ENCODE data around the gene WIF1. TPM values are rescaled to one million over a fixed set of nuclear protein-coding genes. Genes with fewer than 3 reads are reported as not detected.

WIF1 gene
- 97.0 TPM for total RNA-seq
- long read RNA-seq, transcript WIF1-201 (10 exons, 2,238 nt) = major isoform, 118 of 193 reads
- long read RNA-seq, partial matches to known transcripts = 14 of 193 reads
- long read RNA-seq, other reads (novel, unspliced or antisense) = 61 of 193 reads

DNA sequence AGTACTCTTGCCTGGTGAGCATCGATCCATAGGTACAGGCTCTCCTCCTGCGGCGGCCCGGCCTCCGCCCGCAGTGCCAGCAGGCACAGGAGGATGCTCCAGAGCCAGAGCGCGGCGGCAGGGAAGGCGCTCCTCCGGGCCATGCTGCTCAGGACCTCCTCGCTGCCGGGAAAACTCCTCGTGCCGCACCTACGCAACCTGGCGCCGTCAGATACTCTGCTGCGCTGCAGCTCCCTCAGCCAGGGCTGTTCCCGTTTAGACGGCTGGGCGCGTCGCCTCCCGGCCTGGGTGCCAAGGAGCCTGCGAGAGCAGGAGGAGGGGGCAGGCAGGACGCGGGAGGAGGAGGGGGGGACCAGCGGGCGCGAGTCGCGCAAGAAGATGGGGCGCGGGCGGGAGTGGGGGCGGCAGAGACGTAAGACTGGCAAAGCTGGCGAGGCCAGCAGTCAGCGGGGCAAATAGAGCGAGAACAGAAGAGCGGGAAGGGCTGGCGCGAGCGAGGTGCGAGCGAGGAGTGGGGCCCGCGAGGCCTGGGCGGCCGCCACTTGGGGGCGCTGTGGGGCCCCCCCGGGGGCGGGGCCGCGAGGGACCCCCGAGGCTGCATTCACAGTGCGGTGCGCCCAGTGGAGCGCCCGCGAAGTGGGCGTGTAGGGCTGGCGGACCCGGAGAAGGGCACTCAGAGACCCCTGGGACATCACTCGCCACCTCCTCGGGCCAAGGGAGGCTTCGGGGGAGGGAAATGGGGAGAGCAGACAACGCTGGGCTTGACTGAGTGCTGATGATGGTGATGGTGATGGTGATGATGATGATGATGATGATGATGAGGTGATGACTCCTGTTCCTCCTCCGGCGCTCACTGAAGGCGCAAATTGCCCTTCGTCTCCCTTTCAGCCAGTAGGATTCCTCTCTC lies at the start of gene WIF1:
TSS of gene WIF1 (minus strand) at position 257 of the 907 bp plus-strand sequence. CDS start at position 143, 114 bp downstream.
- H3K4me3 ChIP-seq = peak within 1 kb of the TSS; percentile 47
- peak; percentile 91 to 92 for ATAC-seq

GRCh38 chr12:65170209-65170881 lies 49.2 kb upstream of the WIF1 start:
- Histone ChIP-seq H3K4me3 (peak overlapping the region; percentile 96), H3K9me3 (no peaks in the 10 kb centered on the region), H3K36me3 (no peaks in the 10 kb centered on the region), H3K27me3 (ENCODE audit: low read depth) (no peaks in the 10 kb centered on the region), H3K4me1 (peaks cover 57% of the 10 kb centered on the region), H3K27ac (peak overlapping the region; percentile 94)
- DNase-seq = peak; percentile 80
- intact Hi-C loops (cut with DNase I) = no loop called here
- ATAC-seq = peak; percentile 80 to 82
- TF ChIP-seq CTCF (IDR thresholded peaks at IDR 0.05) = no peak

More for the DNA sequence above, at the start of gene WIF1:
- TF ChIP-seq CTCF (IDR thresholded peaks at IDR 0.05) = peak; percentile 51
- intact Hi-C loops (cut with DNase I) = loop anchor here (5.0 kb wide), 1 partner anchor 229 kb away; no protein-coding TSS in a partner anchor
- Histone ChIP-seq H3K4me1 (peaks cover 6% of the 10 kb centered on the region), H3K9me3 (no peaks in the 10 kb centered on the region), H3K27me3 (ENCODE audit: low read depth) (peaks cover 43% of the 10 kb centered on the region), H3K36me3 (no peaks in the 10 kb centered on the region), H3K27ac (peak within 1 kb of the TSS; percentile 15)
- peak; percentile 84 for DNase-seq

DNA sequence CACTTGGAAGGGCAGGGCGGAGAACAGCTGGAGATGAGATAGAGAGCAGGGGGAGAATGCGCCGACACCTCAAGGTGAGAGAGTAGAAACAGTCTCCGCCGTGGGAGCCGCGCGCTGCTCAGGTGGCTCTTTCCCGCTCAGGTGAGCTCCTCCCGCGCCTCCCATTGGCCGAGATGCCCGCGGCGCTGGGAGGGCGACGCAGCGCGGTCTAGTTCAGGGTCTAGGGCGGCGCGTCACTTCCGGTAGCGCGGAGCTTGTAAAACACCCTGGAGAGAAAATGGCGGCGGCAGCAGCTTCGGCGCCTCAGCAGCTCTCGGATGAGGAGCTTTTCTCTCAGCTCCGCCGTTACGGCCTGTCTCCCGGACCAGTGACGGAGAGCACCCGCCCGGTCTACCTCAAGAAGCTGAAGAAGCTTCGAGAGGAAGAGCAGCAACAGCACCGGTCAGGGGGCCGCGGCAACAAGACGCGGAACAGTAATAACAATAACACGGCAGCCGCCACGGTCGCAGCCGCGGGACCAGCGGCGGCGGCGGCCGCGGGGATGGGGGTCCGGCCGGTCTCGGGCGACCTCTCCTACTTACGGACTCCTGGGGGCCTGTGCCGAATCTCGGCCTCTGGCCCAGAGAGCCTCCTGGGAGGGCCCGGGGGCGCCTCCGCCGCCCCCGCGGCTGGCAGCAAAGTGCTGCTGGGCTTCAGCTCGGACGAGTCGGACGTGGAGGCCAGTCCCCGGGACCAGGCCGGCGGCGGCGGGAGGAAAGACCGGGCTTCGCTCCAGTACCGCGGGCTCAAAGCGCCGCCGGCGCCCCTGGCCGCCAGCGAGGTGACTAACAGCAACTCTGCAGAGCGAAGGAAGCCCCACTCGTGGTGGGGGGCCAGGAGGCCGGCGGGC lies 48.5 kb upstream of the WIF1 start, which contains the start of gene LEMD3:
TSS of gene LEMD3 (plus strand) at position 264 of the 889 bp plus-strand sequence. CDS start at position 278, 14 bp downstream.
- intact Hi-C loops (cut with DNase I) = no loop called here
- ATAC-seq (peak; percentile 98 to 99), DNase-seq (peak; percentile 98)
- Histone ChIP-seq H3K9me3 (no peaks in the 10 kb centered on the region), H3K36me3 (no peaks in the 10 kb centered on the region), H3K27ac (peak within 1 kb of the TSS; percentile 94), H3K4me3 (peak within 1 kb of the TSS; percentile 96), H3K27me3 (ENCODE audit: low read depth) (no peaks in the 10 kb centered on the region), H3K4me1 (peaks cover 49% of the 10 kb centered on the region)
- TF ChIP-seq CTCF (IDR thresholded peaks at IDR 0.05) = no peak

DNA sequence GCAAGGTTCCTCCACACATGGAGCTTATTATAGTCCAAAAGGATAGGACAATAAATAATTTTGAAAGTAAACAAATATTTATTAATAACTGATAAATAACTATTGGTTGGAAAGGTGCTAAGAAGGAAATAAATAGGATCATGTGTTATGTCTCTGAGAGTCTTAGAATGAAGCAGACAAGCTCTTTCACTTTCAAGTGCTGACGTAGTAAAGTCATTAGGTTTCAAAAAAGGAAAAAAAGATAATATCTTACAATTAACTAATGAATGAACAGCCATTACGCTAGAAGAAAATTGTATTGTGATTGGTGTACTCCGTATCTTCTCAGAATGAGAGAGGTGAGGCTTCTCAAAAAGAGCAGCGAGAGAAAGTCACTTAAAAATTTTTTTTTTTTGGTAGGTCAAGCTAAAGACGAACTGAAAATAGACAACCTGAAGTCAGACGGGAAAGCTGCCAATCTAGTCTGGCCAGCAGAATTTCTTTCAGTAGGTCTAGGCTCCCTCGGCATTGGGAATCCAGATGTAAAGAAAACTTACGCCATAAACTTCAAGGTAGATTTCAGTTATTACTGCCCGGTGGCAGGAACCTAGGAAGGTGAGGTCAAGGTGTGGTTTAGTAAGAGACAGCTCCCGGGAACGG lies 47.7 kb upstream of the WIF1 start:
- H3K4me1 ChIP-seq = peaks cover 42% of the 10 kb centered on the region
- no peaks in the 10 kb centered on the region for H3K27me3 ChIP-seq (ENCODE audit: low read depth)
- peak overlapping the region; percentile 94 for H3K27ac ChIP-seq
- DNase-seq (no peak), ATAC-seq (no peak)
- peak overlapping the region; percentile 96 for H3K4me3 ChIP-seq
- TF ChIP-seq CTCF (IDR thresholded peaks at IDR 0.05) = no peak
- H3K9me3 ChIP-seq = no peaks in the 10 kb centered on the region
- intact Hi-C loops (cut with DNase I) = no loop called here
- no peaks in the 10 kb centered on the region for H3K36me3 ChIP-seq
